Middle frontal gyrus (tissue), 1 donor: ENCODE measurements around the gene GPR146.

ENCODE experiments used
- DNase-seq: peaks from one replicate; pipeline ENCODE4 v3.0.0-alpha.2; 2015; ENCODE audit warnings: low spot score; ENCODE audit errors: extremely low spot score

GPR146 gene

DNA sequence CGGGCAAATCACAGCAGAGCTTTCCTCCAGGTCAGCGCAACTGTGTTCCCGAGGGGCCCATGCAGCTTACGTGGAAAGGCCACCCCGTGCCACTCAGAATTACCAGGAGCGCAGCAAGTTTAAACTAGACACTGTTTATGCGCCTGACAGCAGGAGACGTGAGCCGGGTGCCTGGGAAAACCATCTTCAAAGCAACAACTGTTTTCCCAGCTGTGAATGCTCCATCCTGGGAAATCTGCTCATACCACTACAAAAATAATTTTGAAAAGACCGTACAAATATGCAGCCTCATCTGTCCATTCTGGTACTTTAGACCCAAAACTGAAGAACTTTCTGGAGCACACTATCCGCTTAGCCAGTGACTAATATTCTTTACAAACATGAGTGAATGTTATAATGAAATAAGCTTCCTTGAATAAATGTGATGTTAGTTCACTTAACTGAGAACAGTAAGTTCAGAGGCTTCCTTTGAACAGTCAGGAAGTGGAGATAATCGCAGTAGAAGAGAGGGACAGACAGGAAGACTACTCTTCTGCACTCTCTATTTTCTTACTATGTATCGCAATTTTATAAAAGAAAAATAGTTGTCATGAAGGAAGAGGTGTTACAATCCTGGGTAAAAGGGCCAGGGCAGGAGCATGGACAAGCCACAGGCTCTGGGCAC lies 60.3 kb downstream of the GPR146 start:
- DNase-seq, result no peak

GRCh38 chr7:1105189-1105588 lies 60.8 kb downstream of the GPR146 start:
- no peak for DNase-seq

- DNase-seq, result no peak
These were observed 61.9 kb downstream of the GPR146 start for GRCh38 chr7:1106063-1106792.

DNA sequence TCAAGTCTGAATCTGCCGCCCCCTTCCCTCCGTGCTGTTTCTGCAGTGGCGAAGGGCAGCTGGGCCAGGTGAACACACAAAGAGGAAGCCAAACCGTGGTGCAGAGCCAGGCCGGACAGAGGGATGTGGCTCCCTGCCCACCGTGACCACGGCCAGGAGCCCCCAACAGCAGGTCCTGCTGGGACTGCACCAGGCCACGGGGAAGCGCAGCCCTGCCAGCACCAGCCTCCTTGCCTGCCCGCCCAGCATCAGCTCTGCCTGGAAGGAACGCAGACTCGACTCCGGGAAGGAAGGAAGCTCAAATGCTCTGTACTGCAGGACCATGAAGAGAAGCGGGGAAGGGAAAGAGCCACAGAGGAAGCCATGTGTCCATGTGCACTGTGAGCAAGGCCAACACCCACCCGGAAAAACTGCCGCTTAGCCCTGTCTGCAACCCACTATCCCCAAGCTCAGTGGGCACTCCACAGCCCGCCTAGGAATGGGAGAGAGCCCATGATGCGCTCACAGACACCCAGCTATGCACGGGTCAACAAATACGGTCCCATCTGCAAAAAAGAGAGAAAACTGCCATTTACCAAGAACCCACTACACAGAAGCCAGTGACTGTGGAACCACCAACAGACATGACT lies 62.6 kb downstream of the GPR146 start:
- no peak for DNase-seq

- no peak for DNase-seq
These were observed 64.0 kb downstream of the GPR146 start for GRCh38 chr7:1108264-1108920.
